A549 (cell line): Measurements from ENCODE around the gene MALAT1. TPM values are rescaled to one million over a fixed set of nuclear protein-coding genes. Genes with fewer than 3 reads are reported as not detected.
A peak's percentile ranks its signal among the peaks of the same experiment; 100 is the strongest.

ENCODE experiments used
- ATAC-seq, 2 experiments: fragments of 200-7000 bp in 1 of 2; fragments of >200 bp in 1 of 2; cut with Nextera tagmentation in 1 of 2; cut with Tn5 transposase in 1 of 2; 3 replicates each; pipeline versions ENCODE4 v1.8.0 to v1.9.1; 2018 to 2020; ENCODE audit warnings: mild to moderate bottlenecking in 1 of 2, moderate library complexity in 1 of 2
- CTCF ChIA-PET: fragments of 300-600 bp; sonication (Branson Sonifier 250); formaldehyde crosslinking; extraction: SDS; loops from one replicate; lab custom pipeline; 2021; ENCODE audit warnings: antibody characterized with exemption, inconsistent platforms; lab: Yijun Ruan, JAX
- POLR2A ChIA-PET: fragments of 350-600 bp; formaldehyde crosslinking; extraction: SDS; loops from one replicate; lab custom pipeline; 2021; ENCODE audit warnings: antibody characterized with exemption, inconsistent platforms; lab: Yijun Ruan, JAX
- DNase-seq, 2 experiments: peaks; one replicate each; pipeline versions ENCODE4 v3.0.0 to v3.0.0-alpha.2; 2011 to 2016; ENCODE audit warnings: low read depth in 1 of 2, low spot score in 1 of 2
- FAIRE-seq: peaks from 2 replicates; lab custom pipeline; 2011; peaks lifted over from hg19 to GRCh38; lab: Jason Lieb, UNC
- H3K27ac ChIP-seq, 2 experiments: fragments of >200 bp; sonication (Bioruptor Twin); formaldehyde crosslinking; 3 replicates each; pipeline ENCODE4 v1.5.1; 2016 to 2017
- H3K4me1 ChIP-seq: fragments of >200 bp; sonication (Bioruptor Twin); formaldehyde crosslinking; 3 replicates; pipeline ENCODE4 v1.6.1; 2016
- H3K4me2 ChIP-seq: fragments of >200 bp; sonication (Bioruptor Twin); formaldehyde crosslinking; 3 replicates; pipeline ENCODE4 v1.6.1; 2016
- H3K4me3 ChIP-seq: fragments of >200 bp; sonication (Bioruptor Twin); formaldehyde crosslinking; 3 replicates; pipeline ENCODE4 v1.5.1; 2016
- H3K9me3 ChIP-seq: fragments of >200 bp; sonication (Bioruptor Twin); formaldehyde crosslinking; 3 replicates; pipeline ENCODE4 v1.6.1; 2016
- BHLHE40 ChIP-seq: IDR thresholded peaks from 2 replicates; pipeline ENCODE4 v1.6.1; 2012; ENCODE audit warnings: low read depth, low read length, inconsistent platforms
- CBX8 ChIP-seq: fragments of 200-600 bp; sonication (generic); IDR thresholded peaks from 2 replicates; pipeline ENCODE4 v1.6.1; 2016
- CHD2 ChIP-seq: fragments of 150-350 bp; IDR thresholded peaks from 2 replicates; pipeline ENCODE4 v1.6.1; 2014; ENCODE audit warnings: low read length; ENCODE audit not compliant: partially characterized antibody
- CHD4 ChIP-seq: fragments of 200-600 bp; sonication (generic); IDR thresholded peaks from 2 replicates; pipeline ENCODE4 v1.6.1; 2016; ENCODE audit warnings: antibody characterized with exemption, mild to moderate bottlenecking, borderline replicate concordance
- EHF ChIP-seq: fragments of 250-450 bp; sonication (Bioruptor Pico); IDR thresholded peaks from 2 replicates; pipeline ENCODE4 v1.5.0; 2020; ENCODE audit warnings: mild to moderate bottlenecking
- EHMT2 ChIP-seq: fragments of 200-600 bp; sonication (generic); IDR thresholded peaks from 2 replicates; pipeline ENCODE4 v1.6.1; 2016; ENCODE audit warnings: antibody characterized with exemption, low read depth, mild to moderate bottlenecking, moderate library complexity
- ESRRA ChIP-seq: fragments of 150-350 bp; IDR thresholded peaks from 2 replicates; pipeline ENCODE4 v1.6.1; 2014; ENCODE audit warnings: mild to moderate bottlenecking, low read length, borderline replicate concordance
- FOSB ChIP-seq: fragments of 250-450 bp; sonication (Bioruptor Pico); IDR thresholded peaks from 2 replicates; pipeline ENCODE4 v1.5.0; 2020; ENCODE audit warnings: mild to moderate bottlenecking, moderate library complexity
- FOSL2 ChIP-seq, 2 experiments: fragments of 450-650 bp in 1 of 2; fragments of >200 bp in 1 of 2; sonication (Bioruptor Twin) in 1 of 2; formaldehyde crosslinking; IDR thresholded peaks; 2 replicates each; pipeline versions ENCODE4 v1.5.0 to v1.6.1; 2016 to 2020; ENCODE audit warnings: mild to moderate bottlenecking in 1 of 2, moderate library complexity in 1 of 2
- FOXS1 ChIP-seq: fragments of 250-450 bp; sonication (Bioruptor Pico); IDR thresholded peaks from 2 replicates; pipeline ENCODE4 v1.5.0; 2020; ENCODE audit warnings: mild to moderate bottlenecking, moderate library complexity
- HDAC2 ChIP-seq: fragments of 200-600 bp; sonication (generic); IDR thresholded peaks from 2 replicates; pipeline ENCODE4 v1.6.1; 2016
- HEYL ChIP-seq: fragments of 250-450 bp; sonication (Bioruptor Pico); IDR thresholded peaks from 2 replicates; pipeline ENCODE4 v1.8.0; 2021; ENCODE audit warnings: mild to moderate bottlenecking, moderate library complexity
- HOXA7 ChIP-seq: fragments of 250-450 bp; sonication (Bioruptor Pico); IDR thresholded peaks from 2 replicates; pipeline ENCODE4 v1.5.0; 2020; ENCODE audit warnings: mild to moderate bottlenecking, moderate library complexity
- HOXB5 ChIP-seq: fragments of 250-450 bp; sonication (Bioruptor Pico); IDR thresholded peaks from 2 replicates; pipeline ENCODE4 v1.5.0; 2020; ENCODE audit warnings: mild to moderate bottlenecking, moderate library complexity
- JUN ChIP-seq, 2 experiments: fragments of >200 bp; sonication (Bioruptor Twin); formaldehyde crosslinking; IDR thresholded peaks; 2 replicates in 1 of 2; 3 replicates in 1 of 2; pipeline ENCODE4 v1.6.1; 2016 to 2017
- JUNB ChIP-seq: fragments of >200 bp; sonication (Bioruptor Twin); formaldehyde crosslinking; IDR thresholded peaks from 2 replicates; pipeline ENCODE4 v1.6.1; 2016
- KDM1A ChIP-seq: fragments of 200-600 bp; sonication (generic); IDR thresholded peaks from 2 replicates; pipeline ENCODE4 v1.6.1; 2016; ENCODE audit warnings: low read depth, mild to moderate bottlenecking
- KDM5A ChIP-seq: fragments of 200-600 bp; sonication (generic); IDR thresholded peaks from 2 replicates; pipeline ENCODE4 v1.6.1; 2016; ENCODE audit warnings: antibody characterized with exemption, mild to moderate bottlenecking
- MAFK ChIP-seq: fragments of 450-650 bp; IDR thresholded peaks from 2 replicates; pipeline ENCODE4 v1.6.1; 2014; ENCODE audit not compliant: partially characterized antibody
- MAZ ChIP-seq: fragments of 150-350 bp; IDR thresholded peaks from 2 replicates; pipeline ENCODE4 v1.6.1; 2014; ENCODE audit warnings: antibody characterized with exemption, low read depth, low read length, borderline replicate concordance
- NR3C1 ChIP-seq: fragments of >200 bp; sonication (Bioruptor Twin); formaldehyde crosslinking; IDR thresholded peaks from 3 replicates; pipeline ENCODE4 v1.6.1; 2017
- PHF8 ChIP-seq: fragments of 200-600 bp; sonication (generic); IDR thresholded peaks from 2 replicates; pipeline ENCODE4 v1.6.1; 2016; ENCODE audit warnings: low read depth, mild to moderate bottlenecking, antibody characterized with exemption, moderate library complexity, borderline replicate concordance
- POLR2A ChIP-seq: IDR thresholded peaks from 2 replicates; pipeline ENCODE4 v1.6.1; 2012; ENCODE audit warnings: mild to moderate bottlenecking, low read length
- POLR2AphosphoS2 ChIP-seq: conservative IDR thresholded peaks from 2 replicates; pipeline ENCODE4 v1.6.1; 2012; ENCODE audit warnings: low read length, improper control_type of control experiment, inconsistent platforms
- RAD21 ChIP-seq, 2 experiments: fragments of >200 bp in 1 of 2; sonication (Bioruptor Twin) in 1 of 2; formaldehyde crosslinking in 1 of 2; IDR thresholded peaks in 1 of 2; conservative IDR thresholded peaks in 1 of 2; 2 replicates in 1 of 2; 3 replicates in 1 of 2; pipeline ENCODE4 v1.6.1; 2012 to 2018; ENCODE audit warnings: inconsistent platforms in 1 of 2
- RFX5 ChIP-seq: fragments of 450-650 bp; IDR thresholded peaks from 2 replicates; pipeline ENCODE4 v1.7.1; 2014; ENCODE audit warnings: antibody characterized with exemption, mild to moderate bottlenecking, moderate library complexity
- RNF2 ChIP-seq: fragments of 200-600 bp; sonication (generic); IDR thresholded peaks from 2 replicates; pipeline ENCODE4 v1.6.1; 2016; ENCODE audit warnings: low read depth, mild to moderate bottlenecking, antibody characterized with exemption, moderate library complexity, borderline replicate concordance
- SMC3 ChIP-seq: fragments of >200 bp; sonication (Bioruptor Twin); formaldehyde crosslinking; IDR thresholded peaks from 3 replicates; pipeline ENCODE4 v1.6.1; 2018; ENCODE audit warnings: inconsistent platforms
- TFCP2L1 ChIP-seq: fragments of 250-450 bp; sonication (Bioruptor Pico); IDR thresholded peaks from 2 replicates; pipeline ENCODE4 v1.5.0; 2021; ENCODE audit warnings: mild to moderate bottlenecking
- ZC3H11A ChIP-seq: fragments of 450-650 bp; IDR thresholded peaks from 2 replicates; pipeline ENCODE4 v1.6.1; 2014; ENCODE audit warnings: antibody characterized with exemption, mild to moderate bottlenecking
- ZFP36 ChIP-seq: fragments of 450-650 bp; IDR thresholded peaks from 2 replicates; pipeline ENCODE4 v1.6.1; 2014; ENCODE audit warnings: borderline replicate concordance; ENCODE audit not compliant: partially characterized antibody
- ZNF302 ChIP-seq: fragments of 250-450 bp; sonication (Bioruptor Pico); IDR thresholded peaks from 2 replicates; pipeline ENCODE4 v1.9.0; 2021; ENCODE audit warnings: inconsistent platforms, mild to moderate bottlenecking, moderate library complexity
- ZSCAN20 ChIP-seq: fragments of 250-450 bp; sonication (Bioruptor Pico); IDR thresholded peaks from 2 replicates; pipeline ENCODE4 v1.8.0; 2022; ENCODE audit warnings: mild to moderate bottlenecking, moderate library complexity
- WGBS: methylation state at CpG from one replicate; pipeline ENCODE4 v1.1.6; 2017; ENCODE audit errors: missing lambda C conversion rate; 5-methylcytosine and 5-hydroxymethylcytosine counted together
- polyA plus RNA-seq, 4 experiments: library from polyadenylated mRNA; depleted of rRNA in 3 of 4; stranded (reverse); fragments of >200 nt; fragmentation: RNase III in 1 of 4; extraction: RNeasy Plus Mini Kit Qiagen cat#74134 plus additional on column Dnase treatment in 1 of 4; gene quantifications; 2 replicates in 3 of 4; 3 replicates in 1 of 4; pipeline ENCODE4 v1.2.3, GENCODE V29; 2011 to 2017
- TF ChIP-seq, protein P1 (sequence below): fragments of 450-650 bp; IDR thresholded peaks from 2 replicates; pipeline ENCODE4 v1.6.1; 2014; ENCODE audit warnings: antibody characterized with exemption
- TF ChIP-seq, protein P2 (sequence below): fragments of 250-450 bp; sonication (Bioruptor Pico); IDR thresholded peaks from 2 replicates; pipeline ENCODE4 v1.5.0; 2021; ENCODE audit warnings: mild to moderate bottlenecking, moderate library complexity, borderline replicate concordance
- TF ChIP-seq, protein P3 (sequence below): IDR thresholded peaks from 2 replicates; pipeline ENCODE4 v1.6.1; 2012; ENCODE audit warnings: low read depth, borderline replicate concordance
- TF ChIP-seq, protein P4 (sequence below): IDR thresholded peaks from 2 replicates; pipeline ENCODE4 v1.6.1; 2012
- TF ChIP-seq, protein P5 (sequence below): fragments of >200 bp; sonication (Bioruptor Twin); formaldehyde crosslinking; IDR thresholded peaks from 2 replicates; pipeline ENCODE4 v1.6.1; 2016

The MALAT1 gene
- polyA plus RNA-seq, 2 of the 4 experiments (the other 2 are of a cell fraction): 188 to 1,041 TPM

DNA sequence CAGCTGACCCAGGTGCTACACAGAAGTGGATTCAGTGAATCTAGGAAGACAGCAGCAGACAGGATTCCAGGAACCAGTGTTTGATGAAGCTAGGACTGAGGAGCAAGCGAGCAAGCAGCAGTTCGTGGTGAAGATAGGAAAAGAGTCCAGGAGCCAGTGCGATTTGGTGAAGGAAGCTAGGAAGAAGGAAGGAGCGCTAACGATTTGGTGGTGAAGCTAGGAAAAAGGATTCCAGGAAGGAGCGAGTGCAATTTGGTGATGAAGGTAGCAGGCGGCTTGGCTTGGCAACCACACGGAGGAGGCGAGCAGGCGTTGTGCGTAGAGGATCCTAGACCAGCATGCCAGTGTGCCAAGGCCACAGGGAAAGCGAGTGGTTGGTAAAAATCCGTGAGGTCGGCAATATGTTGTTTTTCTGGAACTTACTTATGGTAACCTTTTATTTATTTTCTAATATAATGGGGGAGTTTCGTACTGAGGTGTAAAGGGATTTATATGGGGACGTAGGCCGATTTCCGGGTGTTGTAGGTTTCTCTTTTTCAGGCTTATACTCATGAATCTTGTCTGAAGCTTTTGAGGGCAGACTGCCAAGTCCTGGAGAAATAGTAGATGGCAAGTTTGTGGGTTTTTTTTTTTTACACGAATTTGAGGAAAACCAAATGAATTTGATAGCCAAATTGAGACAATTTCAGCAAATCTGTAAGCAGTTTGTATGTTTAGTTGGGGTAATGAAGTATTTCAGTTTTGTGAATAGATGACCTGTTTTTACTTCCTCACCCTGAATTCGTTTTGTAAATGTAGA, 1.7 kb downstream of the MALAT1 start:
- Histone ChIP-seq H3K4me1 (peaks cover 24% of the 10 kb centered on the region), H3K27ac (peak overlapping the region; percentile 98 to 100), H3K9me3 (no peaks in the 10 kb centered on the region), H3K4me2 (peak overlapping the region; percentile 84), H3K4me3 (peak overlapping the region; percentile 90)
- POLR2A ChIA-PET: interaction anchor here (0.7 to 26.7 kb wide), 13 partner anchors 7 to 117 kb away, joined by 3 to 1006 read pairs (median 7); partner anchors contain the start of genes FAM89B, NEAT1 and PCNX3
- CTCF ChIA-PET: interaction anchor here (0.8 to 30.0 kb wide), 6 partner anchors 9 to 118 kb away, joined by 3 to 947 read pairs (median 16); partner anchors contain the start of gene SLC25A45
- under 1% methylated on average over 20 of the region's 20 CpGs for WGBS
- FAIRE-seq (no peak), ATAC-seq (no peak), DNase-seq (peak in 1 of 2 experiments; percentile 69)
- TF ChIP-seq KDM5A: no peak
- no peak for TF ChIP-seq EHMT2
- TF ChIP-seq HEYL: no peak
- peak; percentile 25; the same call in 1 of the 2 replicates for TF ChIP-seq MAZ
- TF ChIP-seq, protein P1, sequence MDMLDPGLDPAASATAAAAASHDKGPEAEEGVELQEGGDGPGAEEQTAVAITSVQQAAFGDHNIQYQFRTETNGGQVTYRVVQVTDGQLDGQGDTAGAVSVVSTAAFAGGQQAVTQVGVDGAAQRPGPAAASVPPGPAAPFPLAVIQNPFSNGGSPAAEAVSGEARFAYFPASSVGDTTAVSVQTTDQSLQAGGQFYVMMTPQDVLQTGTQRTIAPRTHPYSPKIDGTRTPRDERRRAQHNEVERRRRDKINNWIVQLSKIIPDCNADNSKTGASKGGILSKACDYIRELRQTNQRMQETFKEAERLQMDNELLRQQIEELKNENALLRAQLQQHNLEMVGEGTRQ: peak; percentile 27; the same call in 1 of the 2 replicates
- TF ChIP-seq HOXB5 (CRISPR knock-in tag): peak; percentile 2; the same call in 1 of the 2 replicates
- no peak for TF ChIP-seq KDM1A
- TF ChIP-seq SMC3: no peak
- TF ChIP-seq PHF8: no peak
- TF ChIP-seq POLR2A: peak; percentile 82
- TF ChIP-seq RFX5: no peak
- TF ChIP-seq POLR2AphosphoS2: peak; percentile 85; the same call in 1 of the 2 replicates
- no peak for TF ChIP-seq HDAC2
- peak; percentile 94 for TF ChIP-seq TFCP2L1 (CRISPR knock-in tag)
- TF ChIP-seq, protein P2, sequence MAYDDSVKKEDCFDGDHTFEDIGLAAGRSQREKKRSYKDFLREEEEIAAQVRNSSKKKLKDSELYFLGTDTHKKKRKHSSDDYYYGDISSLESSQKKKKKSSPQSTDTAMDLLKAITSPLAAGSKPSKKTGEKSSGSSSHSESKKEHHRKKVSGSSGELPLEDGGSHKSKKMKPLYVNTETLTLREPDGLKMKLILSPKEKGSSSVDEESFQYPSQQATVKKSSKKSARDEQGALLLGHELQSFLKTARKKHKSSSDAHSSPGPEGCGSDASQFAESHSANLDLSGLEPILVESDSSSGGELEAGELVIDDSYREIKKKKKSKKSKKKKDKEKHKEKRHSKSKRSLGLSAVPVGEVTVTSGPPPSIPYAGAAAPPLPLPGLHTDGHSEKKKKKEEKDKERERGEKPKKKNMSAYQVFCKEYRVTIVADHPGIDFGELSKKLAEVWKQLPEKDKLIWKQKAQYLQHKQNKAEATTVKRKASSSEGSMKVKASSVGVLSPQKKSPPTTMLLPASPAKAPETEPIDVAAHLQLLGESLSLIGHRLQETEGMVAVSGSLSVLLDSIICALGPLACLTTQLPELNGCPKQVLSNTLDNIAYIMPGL (CRISPR knock-in tag): no peak; the same call in 1 of the 2 replicates
- TF ChIP-seq ZSCAN20 (CRISPR knock-in tag): no peak
- TF ChIP-seq FOSL2 (IDR thresholded peaks at IDR 0.05): no peak
- TF ChIP-seq FOSL2 (CRISPR knock-in tag; IDR thresholded peaks at IDR 0.05): peak; percentile 48
- no peak for TF ChIP-seq NR3C1
- no peak for TF ChIP-seq BHLHE40
- TF ChIP-seq CBX8: no peak
- TF ChIP-seq, protein P3, sequence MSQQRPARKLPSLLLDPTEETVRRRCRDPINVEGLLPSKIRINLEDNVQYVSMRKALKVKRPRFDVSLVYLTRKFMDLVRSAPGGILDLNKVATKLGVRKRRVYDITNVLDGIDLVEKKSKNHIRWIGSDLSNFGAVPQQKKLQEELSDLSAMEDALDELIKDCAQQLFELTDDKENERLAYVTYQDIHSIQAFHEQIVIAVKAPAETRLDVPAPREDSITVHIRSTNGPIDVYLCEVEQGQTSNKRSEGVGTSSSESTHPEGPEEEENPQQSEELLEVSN: no peak
- TF ChIP-seq MAFK: no peak
- TF ChIP-seq JUN (IDR thresholded peaks at IDR 0.05): peak; percentile 12 to 94; a peak in 4 of 5 replicates
- TF ChIP-seq CHD4: no peak
- no peak; the same call in 1 of the 2 replicates for TF ChIP-seq FOXS1 (CRISPR knock-in tag)
- TF ChIP-seq FOSB (CRISPR knock-in tag): peak; percentile 97
- no peak for TF ChIP-seq ZC3H11A
- no peak for TF ChIP-seq CHD2
- no peak for TF ChIP-seq JUNB
- no peak for TF ChIP-seq EHF (CRISPR knock-in tag)
- TF ChIP-seq, protein P4, sequence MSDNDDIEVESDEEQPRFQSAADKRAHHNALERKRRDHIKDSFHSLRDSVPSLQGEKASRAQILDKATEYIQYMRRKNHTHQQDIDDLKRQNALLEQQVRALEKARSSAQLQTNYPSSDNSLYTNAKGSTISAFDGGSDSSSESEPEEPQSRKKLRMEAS: no peak
- TF ChIP-seq HOXA7 (CRISPR knock-in tag): peak; percentile 98
- TF ChIP-seq RAD21 (conservative IDR thresholded peaks at IDR 0.05 in 1 of 2, IDR thresholded peaks at IDR 0.05 in 1 of 2): no peak
- TF ChIP-seq RNF2: no peak
- no peak for TF ChIP-seq ESRRA
- TF ChIP-seq, protein P5, sequence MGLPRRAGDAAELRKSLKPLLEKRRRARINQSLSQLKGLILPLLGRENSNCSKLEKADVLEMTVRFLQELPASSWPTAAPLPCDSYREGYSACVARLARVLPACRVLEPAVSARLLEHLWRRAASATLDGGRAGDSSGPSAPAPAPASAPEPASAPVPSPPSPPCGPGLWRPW: no peak
- TF ChIP-seq ZFP36: no peak
- TF ChIP-seq ZNF302 (CRISPR knock-in tag): no peak
